HepG2 (cell line): ENCODE data around the gene PSKH1. TPM values are rescaled to one million over a fixed set of nuclear protein-coding genes. Genes with fewer than 3 reads are reported as not detected.
A peak's percentile ranks its signal among the peaks of the same experiment; 100 is the strongest.

ENCODE experiments used
- ARID5B ChIP-seq: IDR thresholded peaks from 2 replicates; pipeline ENCODE4 v1.4.0; 2020; ENCODE audit warnings: mild to moderate bottlenecking, missing genetic modification reagents
- CCDC6 ChIP-seq: sonication (generic); formaldehyde crosslinking; IDR thresholded peaks from 2 replicates; pipeline ENCODE4 v1.8.1; 2022; ENCODE audit warnings: mild to moderate bottlenecking, missing genetic modification reagents, moderate library complexity
- DMAP1 ChIP-seq: IDR thresholded peaks from 2 replicates; pipeline ENCODE4 v1.6.1; 2016
- ETS1 ChIP-seq: sonication (generic); formaldehyde crosslinking; IDR thresholded peaks from 2 replicates; pipeline ENCODE4 v1.4.0; 2020; ENCODE audit warnings: missing genetic modification reagents
- FOSL2 ChIP-seq: sonication (generic); formaldehyde crosslinking; IDR thresholded peaks from 2 replicates; pipeline ENCODE4 v1.4.0; 2020; ENCODE audit warnings: missing genetic modification reagents
- IRF1 ChIP-seq: sonication (generic); formaldehyde crosslinking; IDR thresholded peaks from 2 replicates; pipeline ENCODE4 v1.4.0; 2020; ENCODE audit warnings: low read depth, mild to moderate bottlenecking, missing genetic modification reagents
- NFE2L1 ChIP-seq: sonication (generic); formaldehyde crosslinking; IDR thresholded peaks from 2 replicates; pipeline ENCODE4 v1.4.0; 2020; ENCODE audit warnings: missing genetic modification reagents, mild to moderate bottlenecking, borderline replicate concordance
- NFKBIZ ChIP-seq: IDR thresholded peaks from 2 replicates; pipeline ENCODE4 v1.6.1; 2018; ENCODE audit warnings: missing genetic modification reagents, missing compliant biosample characterization
- NRL ChIP-seq: sonication (generic); formaldehyde crosslinking; IDR thresholded peaks from 2 replicates; pipeline ENCODE4 v1.5.0; 2020; ENCODE audit warnings: missing genetic modification reagents, mild to moderate bottlenecking, moderate library complexity, borderline replicate concordance
- PCBP1 ChIP-seq: fragments of 200-400 bp; formaldehyde crosslinking; IDR thresholded peaks from 2 replicates; pipeline ENCODE4 v1.6.1; 2017; ENCODE audit warnings: mild to moderate bottlenecking, low read depth, low read length, borderline replicate concordance
- PHF5A ChIP-seq: IDR thresholded peaks from one replicate; pipeline ENCODE4 v1.6.1; 2018; ENCODE audit warnings: low read depth, missing genetic modification reagents; ENCODE audit not compliant: unreplicated experiment
- PTBP1 ChIP-seq: fragments of 200-400 bp; formaldehyde crosslinking; IDR thresholded peaks from 2 replicates; pipeline ENCODE4 v1.6.1; 2018; ENCODE audit warnings: low read length, low read depth; ENCODE audit not compliant: poor library complexity, severe bottlenecking
- REXO4 ChIP-seq: sonication (generic); formaldehyde crosslinking; IDR thresholded peaks from 2 replicates; pipeline ENCODE4 v1.8.0; 2022; ENCODE audit warnings: missing genetic modification reagents, mild to moderate bottlenecking, borderline replicate concordance
- ZBTB42 ChIP-seq: sonication (generic); formaldehyde crosslinking; IDR thresholded peaks from 2 replicates; pipeline ENCODE4 v1.5.0; 2020; ENCODE audit warnings: mild to moderate bottlenecking, missing genetic modification reagents
- ZBTB49 ChIP-seq: sonication (generic); formaldehyde crosslinking; IDR thresholded peaks from 2 replicates; pipeline ENCODE4 v1.4.0; 2020; ENCODE audit warnings: missing genetic modification reagents, borderline replicate concordance
- ZFP37 ChIP-seq: sonication (generic); formaldehyde crosslinking; IDR thresholded peaks from 2 replicates; pipeline ENCODE4 v1.4.0; 2020; ENCODE audit warnings: missing genetic modification reagents, borderline replicate concordance
- ZFY ChIP-seq: sonication (generic); formaldehyde crosslinking; IDR thresholded peaks from 2 replicates; pipeline ENCODE4 v1.4.0; 2020; ENCODE audit warnings: missing genetic modification reagents
- ZNF205 ChIP-seq: IDR thresholded peaks from 2 replicates; pipeline ENCODE4 v1.6.1; 2018; ENCODE audit warnings: missing biosample characterization, missing genetic modification reagents
- ZNF33A ChIP-seq: sonication (generic); formaldehyde crosslinking; IDR thresholded peaks from 2 replicates; pipeline ENCODE4 v1.5.1; 2020; ENCODE audit warnings: missing genetic modification reagents, mild to moderate bottlenecking, moderate library complexity, borderline replicate concordance
- ZNF496 ChIP-seq: sonication (generic); formaldehyde crosslinking; IDR thresholded peaks from 2 replicates; pipeline ENCODE4 v1.8.1; 2023; ENCODE audit warnings: mild to moderate bottlenecking, moderate library complexity, missing genetic modification reagents; ENCODE audit not compliant: insufficient replicate concordance
- ZNF530 ChIP-seq: sonication (generic); formaldehyde crosslinking; IDR thresholded peaks from 2 replicates; pipeline ENCODE4 v1.5.0; 2020; ENCODE audit warnings: low read depth, mild to moderate bottlenecking, missing genetic modification reagents
- ZSCAN25 ChIP-seq: sonication (generic); formaldehyde crosslinking; IDR thresholded peaks from 2 replicates; pipeline ENCODE4 v1.8.0; 2022; ENCODE audit warnings: mild to moderate bottlenecking, missing genetic modification reagents
- polyA plus RNA-seq, 8 experiments: library from polyadenylated mRNA; depleted of rRNA in 3 of 8; stranded (reverse) in 7 of 8; unstranded in 1 of 8; fragments of >200 nt; fragmentation: Illumina TruSeq in 4 of 8; extraction: Trizol in 4 of 8; gene quantifications; 2 replicates each; pipeline versions ENCODE4 v1.2.1 to v1.2.3, GENCODE V29; 2011 to 2016; ENCODE audit warnings: low read depth in 4 of 8, missing spikeins in 1 of 8, mixed read lengths in 1 of 8; ENCODE audit not compliant: insufficient read depth in 1 of 8
- total RNA-seq, 5 experiments: library from RNA; depleted of rRNA; stranded (reverse); fragments of >200 nt; fragmentation: Illumina TruSeq; extraction: Trizol; gene quantifications; 2 replicates each; pipeline ENCODE4 v1.2.3, GENCODE V29; 2016; ENCODE audit warnings: low read depth in 1 of 5

Gene PSKH1
- total and polyA plus RNA-seq, 2 of the 13 experiments (the other 11 are each of a cell fraction or from before 2014, with no cell fraction given) = 8.4 to 19.1 TPM

DNA sequence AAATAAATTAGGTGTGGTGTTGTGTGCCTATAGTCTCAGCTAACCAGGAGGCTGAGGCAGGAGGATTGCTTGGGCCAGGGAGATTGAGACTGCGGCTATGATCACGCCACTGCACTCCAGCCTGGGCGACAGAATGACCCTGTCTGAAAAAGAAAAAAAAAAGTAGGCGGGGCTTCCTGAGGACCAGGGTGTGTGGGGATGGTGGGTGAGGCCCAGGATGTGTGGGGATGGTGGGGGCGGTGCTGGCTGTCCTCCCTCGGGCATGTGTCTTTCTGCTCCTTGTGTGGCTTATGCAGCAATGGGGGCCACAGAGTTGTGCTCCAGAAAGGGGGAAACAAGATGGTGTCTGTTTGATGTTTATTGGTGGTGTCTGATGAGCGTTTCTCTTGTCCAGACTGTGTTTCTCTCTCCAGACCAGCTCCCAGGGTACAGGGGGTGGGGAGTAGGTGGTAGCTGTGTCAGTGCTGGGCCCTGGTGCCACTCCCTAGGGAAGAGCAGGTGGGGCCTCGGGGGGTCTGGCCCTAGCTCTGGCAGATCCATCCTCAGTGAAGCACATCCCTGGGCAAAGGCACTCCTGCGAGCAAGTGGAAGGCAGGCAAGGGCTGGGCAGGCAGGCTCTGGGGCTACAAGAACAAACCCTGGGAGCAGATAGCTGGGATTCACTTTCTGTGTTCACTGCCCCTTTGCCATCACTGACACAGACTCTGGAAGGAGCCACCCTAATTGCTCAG is 48.6 kb downstream of the PSKH1 start (continued):
- no peak for TF ChIP-seq ZBTB49
- no peak for TF ChIP-seq ZFP37 (CRISPR knock-in tag)
- no peak for TF ChIP-seq ZSCAN25 (CRISPR knock-in tag)
- TF ChIP-seq ARID5B (CRISPR knock-in tag) = no peak
- no peak for TF ChIP-seq PHF5A
- TF ChIP-seq REXO4 (CRISPR knock-in tag) = no peak
- no peak for TF ChIP-seq FOSL2 (CRISPR knock-in tag)
- TF ChIP-seq IRF1 (CRISPR knock-in tag) = 0 out of 2 replicates have a peak, but pooled peaks have one; percentile 14
- no peak for TF ChIP-seq NFKBIZ (CRISPR knock-in tag)
- TF ChIP-seq ZNF33A = no peak
- no peak for TF ChIP-seq PTBP1
- 0 out of 2 replicates have a peak, but pooled peaks have one; percentile 4 for TF ChIP-seq ZFY (CRISPR knock-in tag)
- TF ChIP-seq ETS1 (CRISPR knock-in tag) = no peak
- no peak for TF ChIP-seq PCBP1
- TF ChIP-seq ZNF205 (CRISPR knock-in tag) = no peak
- 0 out of 2 replicates have a peak, but pooled peaks have one; percentile 1 for TF ChIP-seq NRL (CRISPR knock-in tag)
- no peak for TF ChIP-seq NFE2L1 (CRISPR knock-in tag)
- TF ChIP-seq ZNF530 (CRISPR knock-in tag) = no peak
- no peak for TF ChIP-seq DMAP1
- 0 out of 2 replicates have a peak, but pooled peaks have one; percentile 38 for TF ChIP-seq CCDC6 (CRISPR knock-in tag)
- TF ChIP-seq ZBTB42 (CRISPR knock-in tag) = no peak
- no peak for TF ChIP-seq ZNF496 (CRISPR knock-in tag)
